ENCODE results near the gene NCOR1. TPM values are rescaled to one million over a fixed set of nuclear protein-coding genes. Genes with fewer than 3 reads are reported as not detected.

NCOR1 gene
- total RNA-seq, 1 donor from 2014 or later: 137 TPM

DNA sequence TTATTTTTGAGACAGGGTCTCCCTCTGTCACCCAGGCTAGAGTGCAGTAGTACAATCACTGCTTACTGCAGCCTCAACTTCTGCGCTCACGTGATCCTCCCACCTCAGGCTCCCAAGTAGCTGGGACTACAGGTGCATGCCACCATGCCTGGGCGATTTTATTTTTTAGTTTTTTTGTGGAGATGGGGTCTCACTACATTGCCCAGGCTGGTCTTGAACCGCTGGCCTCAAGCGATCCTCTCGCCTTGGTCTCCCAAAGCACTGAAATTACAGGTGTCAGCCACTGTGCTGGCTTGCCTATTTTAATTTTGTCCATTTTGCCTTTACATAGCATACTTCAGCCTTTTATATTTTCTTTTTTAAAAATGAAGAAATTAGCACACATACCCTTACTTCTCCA is 164.5 kb downstream of the NCOR1 start:
- Histone ChIP-seq H3K4me3 (no peak overlapping the region), H3K9me3 (no peaks in the 10 kb centered on the region), H3K36me3 (peaks cover 81% of the 10 kb centered on the region), H3K27ac (no peak overlapping the region), H3K4me1 (peaks cover 10% of the 10 kb centered on the region), H3K27me3 (ENCODE audit: low read depth) (no peaks in the 10 kb centered on the region)
- TF ChIP-seq, protein P1, sequence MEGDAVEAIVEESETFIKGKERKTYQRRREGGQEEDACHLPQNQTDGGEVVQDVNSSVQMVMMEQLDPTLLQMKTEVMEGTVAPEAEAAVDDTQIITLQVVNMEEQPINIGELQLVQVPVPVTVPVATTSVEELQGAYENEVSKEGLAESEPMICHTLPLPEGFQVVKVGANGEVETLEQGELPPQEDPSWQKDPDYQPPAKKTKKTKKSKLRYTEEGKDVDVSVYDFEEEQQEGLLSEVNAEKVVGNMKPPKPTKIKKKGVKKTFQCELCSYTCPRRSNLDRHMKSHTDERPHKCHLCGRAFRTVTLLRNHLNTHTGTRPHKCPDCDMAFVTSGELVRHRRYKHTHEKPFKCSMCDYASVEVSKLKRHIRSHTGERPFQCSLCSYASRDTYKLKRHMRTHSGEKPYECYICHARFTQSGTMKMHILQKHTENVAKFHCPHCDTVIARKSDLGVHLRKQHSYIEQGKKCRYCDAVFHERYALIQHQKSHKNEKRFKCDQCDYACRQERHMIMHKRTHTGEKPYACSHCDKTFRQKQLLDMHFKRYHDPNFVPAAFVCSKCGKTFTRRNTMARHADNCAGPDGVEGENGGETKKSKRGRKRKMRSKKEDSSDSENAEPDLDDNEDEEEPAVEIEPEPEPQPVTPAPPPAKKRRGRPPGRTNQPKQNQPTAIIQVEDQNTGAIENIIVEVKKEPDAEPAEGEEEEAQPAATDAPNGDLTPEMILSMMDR (IDR thresholded peaks at IDR 0.05): no peak
- intact Hi-C loops (cut with DNase I): no loop called here
- no peak for DNase-seq
- ATAC-seq: no peak

DNA sequence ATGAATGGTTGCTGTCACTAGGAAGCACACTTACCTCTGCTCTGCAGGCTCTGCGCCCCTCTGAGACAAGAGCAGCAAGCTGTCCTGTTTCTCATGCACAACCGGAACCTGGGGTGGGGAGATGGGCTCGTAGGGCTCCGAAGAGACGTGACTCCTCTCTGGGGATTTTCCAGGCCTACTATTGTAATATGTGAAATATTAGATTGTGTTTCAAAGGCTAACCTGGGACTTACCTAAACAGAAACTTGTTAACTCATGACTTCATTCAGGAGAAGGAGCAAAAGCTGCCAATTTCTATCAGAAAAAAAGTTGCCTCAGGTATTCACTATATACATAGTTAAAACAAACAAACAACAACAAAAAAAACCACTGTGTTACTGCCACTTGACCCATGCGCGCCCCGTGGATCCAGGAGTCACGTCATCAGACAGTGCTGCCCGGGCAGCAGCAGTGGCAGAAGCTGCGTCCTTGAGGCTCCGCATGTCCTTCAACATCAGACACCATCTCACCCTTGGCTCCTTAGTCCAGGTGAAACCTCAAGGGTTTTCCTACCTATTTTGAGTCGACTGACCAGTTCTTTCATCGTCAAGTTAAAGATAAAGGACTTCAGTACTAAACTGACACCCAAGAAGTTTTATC is 166.4 kb downstream of the NCOR1 start:
- no peaks in the 10 kb centered on the region for H3K27me3 ChIP-seq (ENCODE audit: low read depth)
- H3K4me3 ChIP-seq: no peak overlapping the region
- ATAC-seq (peak; percentile 59 to 84), DNase-seq (no peak)
- no peak overlapping the region for H3K27ac ChIP-seq
- TF ChIP-seq, protein P1 (IDR thresholded peaks at IDR 0.05): no peak
- peaks cover 10% of the 10 kb centered on the region for H3K4me1 ChIP-seq
- peaks cover 85% of the 10 kb centered on the region for H3K36me3 ChIP-seq
- intact Hi-C loops (cut with DNase I): no loop called here
- H3K9me3 ChIP-seq: no peaks in the 10 kb centered on the region

DNA sequence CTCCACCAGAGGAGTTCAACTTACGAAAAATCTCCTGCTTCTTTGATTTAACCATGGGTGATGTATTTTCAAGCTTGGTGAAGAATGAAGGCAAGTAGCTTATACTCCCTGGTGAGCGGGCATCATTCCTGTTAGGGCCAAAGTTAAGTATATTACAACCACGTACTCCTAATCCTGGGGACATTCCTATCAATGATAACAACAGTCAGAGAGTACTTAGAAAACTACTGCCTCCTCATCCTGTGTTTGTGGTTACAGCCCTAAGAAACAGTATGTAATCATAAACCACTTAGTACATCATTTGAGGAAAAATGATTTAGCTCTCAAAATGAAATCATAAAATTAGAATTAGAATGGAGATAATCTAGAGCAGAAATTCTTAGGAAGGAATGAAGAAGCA is 168.4 kb downstream of the NCOR1 start:
- no peak for ATAC-seq
- peaks cover under 1% of the 10 kb centered on the region for H3K4me1 ChIP-seq

DNA sequence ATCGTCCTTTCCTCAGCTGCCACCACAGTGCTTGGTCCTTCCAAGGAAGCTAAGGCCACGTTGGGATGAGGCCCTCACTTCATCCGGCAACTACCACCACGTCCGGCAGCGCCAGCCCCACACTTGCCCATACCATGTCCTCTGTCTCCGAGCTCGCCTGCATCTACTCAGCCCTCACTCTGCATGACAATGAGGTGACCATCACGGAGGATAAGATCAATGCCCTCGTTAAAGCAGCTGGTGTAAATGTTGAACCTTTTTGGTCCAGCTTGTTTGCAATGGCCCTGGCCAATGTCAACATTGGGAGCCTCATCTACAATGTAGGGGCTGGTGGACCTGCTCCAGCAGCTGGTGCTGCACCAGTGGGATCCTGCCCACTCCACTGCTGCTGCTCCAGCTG is 170.8 kb downstream of the NCOR1 start:
- peaks cover 97% of the 10 kb centered on the region for H3K36me3 ChIP-seq
- no peaks in the 10 kb centered on the region for H3K4me1 ChIP-seq
- TF ChIP-seq, protein P1 (IDR thresholded peaks at IDR 0.05): no peak
- intact Hi-C loops (cut with DNase I): no loop called here
- no peaks in the 10 kb centered on the region for H3K9me3 ChIP-seq
- DNase-seq (no peak), ATAC-seq (no peak)
- no peak overlapping the region for H3K4me3 ChIP-seq
- no peaks in the 10 kb centered on the region for H3K27me3 ChIP-seq (ENCODE audit: low read depth)
- no peak overlapping the region for H3K27ac ChIP-seq

More for the DNA sequence above, 168.4 kb downstream of the NCOR1 start:
- no peak for DNase-seq
- H3K36me3 ChIP-seq: peaks cover 89% of the 10 kb centered on the region
- H3K4me3 ChIP-seq: no peak overlapping the region
- TF ChIP-seq, protein P1 (IDR thresholded peaks at IDR 0.05): no peak
- H3K9me3 ChIP-seq: no peaks in the 10 kb centered on the region
- H3K27ac ChIP-seq: no peak overlapping the region
- no peaks in the 10 kb centered on the region for H3K27me3 ChIP-seq (ENCODE audit: low read depth)
- intact Hi-C loops (cut with DNase I): no loop called here

DNA sequence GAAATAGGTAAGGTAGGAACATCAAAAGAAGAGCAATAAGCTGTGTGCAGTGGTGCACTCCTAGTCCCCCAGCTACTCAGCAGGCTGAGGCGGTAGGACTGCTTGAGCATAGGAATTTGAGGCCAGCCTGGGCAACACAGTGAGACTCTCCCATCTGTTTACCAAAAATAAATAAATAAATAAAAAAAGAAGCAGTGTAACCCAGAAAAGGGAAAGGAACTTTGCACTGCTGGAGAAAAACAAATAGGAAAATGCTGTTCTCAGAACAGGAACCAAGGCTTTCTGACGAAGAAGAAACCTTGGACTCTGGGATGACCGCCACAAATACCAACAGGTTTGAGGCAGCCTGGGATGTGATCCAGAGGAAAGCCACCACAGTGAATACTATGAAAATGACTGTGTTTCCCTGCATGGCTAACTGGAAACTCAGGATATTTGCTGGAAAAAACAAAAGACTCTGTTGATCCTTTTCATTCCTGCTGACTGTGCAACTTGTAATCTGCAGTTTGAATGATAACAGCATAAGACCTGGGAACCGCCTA is 174.6 kb downstream of the NCOR1 start:
- Histone ChIP-seq H3K27me3 (ENCODE audit: low read depth) (no peaks in the 10 kb centered on the region), H3K36me3 (peaks cover 98% of the 10 kb centered on the region), H3K4me1 (no peaks in the 10 kb centered on the region), H3K9me3 (no peaks in the 10 kb centered on the region), H3K4me3 (no peak overlapping the region), H3K27ac (no peak overlapping the region)
- DNase-seq: no peak
- intact Hi-C loops (cut with DNase I): no loop called here
- no peak for ATAC-seq
- TF ChIP-seq, protein P1 (IDR thresholded peaks at IDR 0.05): no peak
